ENCODE data around the gene GREM2.

DNA sequence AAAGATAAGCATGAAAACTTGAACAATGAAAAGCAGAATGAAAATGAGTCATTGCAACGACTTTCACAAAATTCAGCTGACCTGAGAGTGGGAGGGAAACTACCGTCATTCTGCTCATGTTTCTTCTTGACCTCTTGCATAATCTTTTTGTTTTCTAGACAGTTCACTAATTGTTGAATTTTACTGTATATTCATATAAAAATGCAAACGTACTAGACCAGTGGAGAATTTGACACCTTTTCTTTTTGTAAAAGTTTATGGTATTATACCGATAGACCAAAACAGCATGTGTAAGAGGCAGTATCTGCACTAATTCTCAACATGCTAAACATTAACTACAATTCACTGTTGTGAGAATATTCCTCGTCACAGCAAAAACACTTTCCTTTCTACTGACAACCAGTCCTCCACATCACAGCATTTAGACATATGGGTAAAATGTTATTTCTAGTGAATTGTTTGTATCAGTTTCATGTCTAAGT lies 137.8 kb downstream of the GREM2 start:
- no peak for TF ChIP-seq CTCF (IDR thresholded peaks at IDR 0.05)
- no peak for TF ChIP-seq POLR2A (IDR thresholded peaks at IDR 0.05)
- TF ChIP-seq POLR2AphosphoS5 (IDR thresholded peaks at IDR 0.05; ENCODE audit: insufficient read depth in 1 of 2, low read depth in 1 of 2): no peak
